ENCODE results near the gene TBX4.
"Not testable (repeated sequence)": the region's sequence is repeated elsewhere in the genome, so short reads cannot be mapped to it uniquely, and the experiment has no call there.

TBX4 gene

GRCh38 chr17:61500287-61500686 lies 48.1 kb downstream of the TBX4 start:
- TF ChIP-seq ZNF274 (IDR thresholded peaks at IDR 0.05; ENCODE audit: low read depth, low read length): no peak
- H3K4me3 ChIP-seq (ENCODE audit: low read length): no peak overlapping the region

- no peak for TF ChIP-seq ZNF274 (IDR thresholded peaks at IDR 0.05; ENCODE audit: low read depth, low read length)
- no peak overlapping the region for H3K4me3 ChIP-seq (ENCODE audit: low read length)
Observed at GRCh38 chr17:61502292-61502691, 50.1 kb downstream of the TBX4 start.

DNA sequence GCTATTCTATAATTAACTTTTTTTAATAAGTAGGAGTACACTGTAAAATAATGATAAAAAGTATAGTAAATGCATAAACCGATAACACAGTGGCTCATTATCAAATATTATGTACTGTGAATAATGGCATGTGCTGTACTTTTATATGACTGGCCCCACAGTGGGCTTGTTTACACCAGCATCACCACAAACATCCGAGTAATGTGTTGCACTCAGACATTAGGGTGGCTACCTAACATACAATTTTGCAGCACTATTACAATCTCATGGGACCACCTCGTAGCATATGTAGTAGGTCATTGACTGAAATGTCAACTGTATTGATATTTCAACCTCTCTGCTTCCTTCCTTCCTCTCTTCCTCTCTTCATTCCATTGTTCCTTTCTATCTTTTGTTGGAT lies 51.7 kb downstream of the TBX4 start:
- TF ChIP-seq ZNF274 (IDR thresholded peaks at IDR 0.05; ENCODE audit: low read depth, low read length): no peak
- no peak overlapping the region for H3K4me3 ChIP-seq (ENCODE audit: low read length)

DNA sequence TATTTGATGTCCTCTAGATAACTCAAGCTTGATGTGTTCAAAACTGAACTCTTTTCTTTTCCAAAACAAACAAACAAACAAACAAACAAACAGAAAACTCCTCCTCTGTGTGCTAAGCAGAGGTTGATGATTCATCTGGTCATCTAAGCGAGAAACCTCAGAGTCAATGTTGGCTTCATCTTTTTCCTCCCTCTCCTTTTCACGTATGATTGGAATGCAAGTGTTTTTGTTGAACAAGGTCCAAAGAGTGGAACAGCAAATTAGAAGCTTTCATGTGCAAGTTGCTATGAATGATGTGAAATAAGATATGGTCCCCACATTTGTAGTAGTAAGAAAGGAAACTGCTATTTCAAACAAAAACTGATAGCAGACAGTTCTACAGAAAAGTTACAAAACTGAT lies 52.5 kb downstream of the TBX4 start:
- H3K4me3 ChIP-seq (ENCODE audit: low read length): no peak overlapping the region
- no peak for TF ChIP-seq ZNF274 (IDR thresholded peaks at IDR 0.05; ENCODE audit: low read depth, low read length)

GRCh38 chr17:61505846-61506627 lies 53.8 kb downstream of the TBX4 start:
- H3K4me3 ChIP-seq (ENCODE audit: low read length): no peak overlapping the region
- TF ChIP-seq ZNF274 (IDR thresholded peaks at IDR 0.05; ENCODE audit: low read depth, low read length): no peak

DNA sequence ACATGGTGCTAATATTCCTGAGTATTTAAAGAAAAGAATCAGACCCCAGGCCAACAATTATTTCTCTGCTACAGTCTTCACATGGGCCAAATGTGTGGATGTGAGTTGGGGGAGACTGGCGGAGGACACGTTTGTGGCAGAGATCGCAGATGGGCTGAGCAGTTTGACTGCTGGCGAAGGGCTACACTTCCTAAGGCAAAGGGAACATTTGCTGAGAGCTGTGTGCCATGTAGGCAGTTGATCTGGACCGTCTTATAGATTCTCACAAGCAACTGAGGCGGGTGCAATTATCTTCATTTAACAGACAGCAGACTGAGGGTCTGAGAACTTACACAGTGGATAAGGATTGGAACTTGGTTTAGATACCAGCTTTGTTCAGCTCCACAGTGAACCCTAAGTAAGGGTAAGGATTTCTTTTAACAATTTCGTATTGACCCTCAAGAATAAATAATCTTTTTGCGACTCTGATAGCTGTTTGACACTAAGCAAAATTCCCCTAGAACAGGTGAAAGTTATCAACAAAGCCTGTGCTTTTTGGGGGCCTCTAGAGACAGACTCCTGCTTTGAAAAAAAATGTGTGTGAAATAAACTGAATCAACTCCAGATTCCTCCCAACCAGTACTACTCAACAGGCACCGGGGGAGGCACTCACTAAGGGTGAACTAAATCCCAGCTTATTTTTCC lies 55.3 kb downstream of the TBX4 start:
- TF ChIP-seq ZNF274 (IDR thresholded peaks at IDR 0.05; ENCODE audit: low read depth, low read length): no peak
- no peak overlapping the region for H3K4me3 ChIP-seq (ENCODE audit: low read length)

GRCh38 chr17:61508912-61509311 lies 56.7 kb downstream of the TBX4 start:
- no peak overlapping the region for H3K4me3 ChIP-seq (ENCODE audit: low read length)
- no peak for TF ChIP-seq ZNF274 (IDR thresholded peaks at IDR 0.05; ENCODE audit: low read depth, low read length)

DNA sequence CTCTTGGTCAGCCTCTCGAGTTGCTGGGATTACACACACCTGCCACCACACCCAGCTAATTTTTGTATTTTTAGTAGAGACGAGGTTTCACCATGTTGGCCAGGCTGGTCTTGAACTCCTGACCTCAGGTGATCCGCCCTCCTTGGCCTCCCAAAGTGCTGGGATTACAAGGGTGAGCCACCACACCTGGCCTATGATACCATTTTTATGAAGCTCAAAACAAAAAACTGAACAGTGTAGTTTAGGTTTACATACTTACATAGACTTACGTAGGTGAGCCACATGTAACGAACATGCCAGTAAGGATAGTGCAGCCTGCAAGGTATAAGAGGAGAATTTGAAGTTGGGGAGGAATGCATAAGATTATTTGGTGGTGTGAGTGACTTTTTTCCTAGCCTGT lies 57.2 kb downstream of the TBX4 start:
- not testable (repeated sequence) for H3K4me3 ChIP-seq (ENCODE audit: low read length)

DNA sequence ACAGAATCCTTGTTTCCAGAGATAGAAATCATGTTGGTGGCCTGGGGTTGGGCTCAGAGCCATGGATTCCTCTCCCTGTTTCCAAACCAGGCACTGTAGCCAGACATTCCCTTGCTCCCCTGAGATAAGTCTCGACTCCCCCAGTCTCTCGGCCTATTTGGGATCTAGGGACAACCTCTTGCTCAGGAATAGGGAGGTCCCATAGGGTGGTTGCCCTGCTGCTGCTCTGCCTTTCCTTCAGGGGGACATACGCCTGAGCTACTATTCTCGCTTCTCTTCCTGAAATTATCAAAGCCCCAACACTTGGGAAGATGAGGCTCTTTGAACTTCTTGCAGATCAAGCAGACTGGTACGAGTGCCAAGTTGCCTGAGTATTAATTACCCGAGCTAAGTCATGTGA lies 58.0 kb downstream of the TBX4 start:
- no peak overlapping the region for H3K4me3 ChIP-seq (ENCODE audit: low read length)
- no peak for TF ChIP-seq ZNF274 (IDR thresholded peaks at IDR 0.05; ENCODE audit: low read depth, low read length)

- no peak overlapping the region for H3K4me3 ChIP-seq (ENCODE audit: low read length)
- TF ChIP-seq ZNF274 (IDR thresholded peaks at IDR 0.05; ENCODE audit: low read depth, low read length): no peak
Observed at GRCh38 chr17:61510991-61511390, 58.8 kb downstream of the TBX4 start.

DNA sequence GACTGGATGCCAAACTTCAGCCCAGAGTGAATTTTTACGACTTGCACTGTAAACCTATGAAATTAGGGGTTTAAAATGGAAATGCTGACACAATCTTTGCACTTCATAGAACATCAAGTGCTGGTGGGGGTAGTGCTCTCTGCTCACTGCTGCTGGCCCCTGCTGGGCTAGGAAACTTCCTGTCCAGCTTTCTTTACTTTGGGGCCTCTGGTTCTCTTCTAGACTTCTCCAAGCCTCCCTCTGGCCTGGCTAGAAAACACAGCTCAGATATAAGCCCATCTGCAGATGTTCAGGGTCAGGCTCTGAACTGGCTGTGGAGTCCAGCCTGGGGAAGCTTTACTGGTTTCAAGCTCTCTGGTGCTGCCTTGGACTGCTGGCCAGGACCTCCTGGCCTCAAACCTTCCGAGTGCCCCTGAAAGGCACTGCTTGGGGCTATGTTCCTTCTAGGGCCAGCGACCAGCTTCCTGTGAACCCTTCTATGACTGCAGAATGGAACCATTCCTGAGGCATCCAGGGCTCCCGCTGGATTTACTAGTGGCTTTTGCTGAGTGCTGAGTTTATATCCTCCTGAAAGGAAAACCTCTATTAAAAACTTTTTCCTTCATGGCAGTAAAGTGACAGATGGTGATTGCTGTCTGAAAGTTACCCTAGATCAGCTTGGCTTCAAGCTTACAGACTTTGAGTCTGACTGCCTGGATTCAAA lies 59.4 kb downstream of the TBX4 start:
- TF ChIP-seq ZNF274 (IDR thresholded peaks at IDR 0.05; ENCODE audit: low read depth, low read length): no peak
- no peak overlapping the region for H3K4me3 ChIP-seq (ENCODE audit: low read length)

DNA sequence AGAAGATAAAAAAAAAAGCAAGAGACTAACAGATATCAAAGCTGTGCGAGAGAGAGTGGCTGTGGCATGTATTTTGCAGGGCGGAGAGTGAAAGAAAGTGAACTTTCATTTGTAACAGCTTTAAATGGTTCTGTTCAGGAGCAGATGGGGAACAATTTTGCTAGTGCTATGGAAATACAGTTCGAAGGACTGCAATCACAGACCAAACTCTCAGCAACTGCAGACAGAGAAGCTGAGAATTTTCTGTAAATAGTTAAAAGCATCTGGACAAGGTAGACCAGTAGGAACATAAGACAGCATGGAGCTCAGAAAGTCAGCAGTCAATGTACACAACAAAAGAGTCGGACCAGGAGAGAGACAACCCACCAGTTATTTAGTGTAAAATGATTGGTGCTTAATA lies 62.3 kb downstream of the TBX4 start:
- H3K4me3 ChIP-seq (ENCODE audit: low read length): no peak overlapping the region
- TF ChIP-seq ZNF274 (IDR thresholded peaks at IDR 0.05; ENCODE audit: low read depth, low read length): no peak

GRCh38 chr17:61517265-61517664 lies 65.0 kb downstream of the TBX4 start:
- no peak overlapping the region for H3K4me3 ChIP-seq (ENCODE audit: low read length)
- no peak for TF ChIP-seq ZNF274 (IDR thresholded peaks at IDR 0.05; ENCODE audit: low read depth, low read length)

- no peak overlapping the region for H3K4me3 ChIP-seq (ENCODE audit: low read length)
- TF ChIP-seq ZNF274 (IDR thresholded peaks at IDR 0.05; ENCODE audit: low read depth, low read length): no peak
Observed at GRCh38 chr17:61517843-61518606, 65.8 kb downstream of the TBX4 start.
